ENCODE data around the gene GLT1D1.
"Not testable (repeated sequence)": the region's sequence is repeated elsewhere in the genome, so short reads cannot be mapped to it uniquely, and the experiment has no call there.

Gene GLT1D1

GRCh38 chr12:128852885-128853599, at the start of gene GLT1D1:
Gene GLT1D1 (plus strand): TSS chr12:128853478. CDS start chr12:128853582, 104 bp downstream.
- DNase-seq: no peak

- DNase-seq: no peak
These were observed 49.5 kb upstream of the GLT1D1 start for GRCh38 chr12:128803788-128804187.

GRCh38 chr12:128804762-128805161, 48.5 kb upstream of the GLT1D1 start:
- DNase-seq: no peak

- DNase-seq: not testable (repeated sequence)
These were observed 47.9 kb upstream of the GLT1D1 start for GRCh38 chr12:128805406-128805805.

GRCh38 chr12:128806573-128806972, 46.7 kb upstream of the GLT1D1 start:
- DNase-seq: no peak

GRCh38 chr12:128807161-128807724, 46.0 kb upstream of the GLT1D1 start:
- DNase-seq: peak in 25 of 51 donors; percentile 13 to 64 (median 29)

- no peak for DNase-seq
These were observed 44.6 kb upstream of the GLT1D1 start for GRCh38 chr12:128808651-128809050.

- DNase-seq: peak in 16 of 51 donors; percentile 19 to 70 (median 43)
These were observed 42.8 kb upstream of the GLT1D1 start for GRCh38 chr12:128810182-128811127.

- no peak for DNase-seq
These were observed 41.5 kb upstream of the GLT1D1 start for GRCh38 chr12:128811806-128812205.

GRCh38 chr12:128813392-128813791, 39.9 kb upstream of the GLT1D1 start:
- DNase-seq: peak in 1 of 51 donors; percentile 27

GRCh38 chr12:128813883-128814282, 39.4 kb upstream of the GLT1D1 start:
- DNase-seq: no peak

- DNase-seq: no peak
These were observed 38.6 kb upstream of the GLT1D1 start for GRCh38 chr12:128814411-128815261.

GRCh38 chr12:128815779-128816642, 37.3 kb upstream of the GLT1D1 start:
- DNase-seq: no peak

GRCh38 chr12:128816643-128816920, 36.7 kb upstream of the GLT1D1 start:
- no peak for DNase-seq

GRCh38 chr12:128817111-128818015, 35.9 kb upstream of the GLT1D1 start:
- DNase-seq: peak in 29 of 51 donors; percentile 13 to 68 (median 36)

GRCh38 chr12:128818065-128819022, 34.9 kb upstream of the GLT1D1 start:
- peak in 1 of 51 donors; percentile 9 for DNase-seq

GRCh38 chr12:128819293-128820144, 33.8 kb upstream of the GLT1D1 start:
- peak in 1 of 51 donors; percentile 23 for DNase-seq

Measured in hypothalamus (tissue), 51 donors.